DMS153 (cell line): ENCODE measurements around the gene PRKACG.
"Not testable (repeated sequence)": the region's sequence is repeated elsewhere in the genome, so short reads cannot be mapped to it uniquely, and the experiment has no call there.

Source experiments
- DNase-seq: peaks from one replicate; lab custom pipeline; 2025; lab: John Stamatoyannopoulos, UW

Gene PRKACG

GRCh38 chr9:69014013-69014412 is at the start of gene PRKACG:
Gene PRKACG (minus strand): TSS chr9:69014113. CDS start chr9:69014092, 21 bp downstream.
- DNase-seq = no peak

- DNase-seq = no peak
These were observed 48.3 kb upstream of the PRKACG start for GRCh38 chr9:69062195-69062594.

- DNase-seq = no peak
These were observed 46.9 kb upstream of the PRKACG start for GRCh38 chr9:69060766-69061165.

GRCh38 chr9:69058101-69058500 is 44.2 kb upstream of the PRKACG start:
- no peak for DNase-seq

GRCh38 chr9:69056191-69056815 is 42.4 kb upstream of the PRKACG start:
- no peak for DNase-seq

GRCh38 chr9:69054989-69055388 is 41.1 kb upstream of the PRKACG start:
- DNase-seq = no peak

GRCh38 chr9:69050936-69051335 is 37.0 kb upstream of the PRKACG start:
- DNase-seq = not testable (repeated sequence)

- DNase-seq = no peak
These were observed 35.2 kb upstream of the PRKACG start for GRCh38 chr9:69049094-69049493.

GRCh38 chr9:69047371-69047770 is 33.5 kb upstream of the PRKACG start:
- no peak for DNase-seq

GRCh38 chr9:69046723-69047122 is 32.8 kb upstream of the PRKACG start:
- no peak for DNase-seq

GRCh38 chr9:69045821-69046220 is 31.9 kb upstream of the PRKACG start:
- DNase-seq = no peak

GRCh38 chr9:69044240-69045219 is 30.6 kb upstream of the PRKACG start:
- DNase-seq = peak; percentile 59

- DNase-seq = no peak
These were observed 26.7 kb upstream of the PRKACG start for GRCh38 chr9:69040646-69041045.

- DNase-seq = no peak
These were observed 22.9 kb upstream of the PRKACG start for GRCh38 chr9:69036799-69037198.

- DNase-seq = no peak
These were observed 22.4 kb upstream of the PRKACG start for GRCh38 chr9:69036309-69036708.

GRCh38 chr9:69035438-69036308 is 21.8 kb upstream of the PRKACG start, which contains the start of gene FXN:
Gene FXN (plus strand): TSS chr9:69035752. CDS start chr9:69035783, 31 bp downstream.
- peak; percentile 37 for DNase-seq

GRCh38 chr9:69034071-69034470 is 20.2 kb upstream of the PRKACG start:
- peak; percentile 18 for DNase-seq

GRCh38 chr9:69030851-69031645 is 17.1 kb upstream of the PRKACG start:
- DNase-seq = no peak

GRCh38 chr9:69029535-69029934 is 15.6 kb upstream of the PRKACG start:
- no peak for DNase-seq

- no peak for DNase-seq
These were observed 14.8 kb upstream of the PRKACG start for GRCh38 chr9:69028754-69029153.
